GM13977 (cell line): ENCODE data around the gene RPA1.

Experiments
- DNase-seq: peaks from one replicate; pipeline ENCODE4 v3.0.0; 2012; ENCODE audit warnings: low spot score
- CTCF ChIP-seq: IDR thresholded peaks from 2 replicates; pipeline ENCODE4 v1.5.1; 2012; ENCODE audit warnings: mild to moderate bottlenecking, control low read depth; ENCODE audit not compliant: insufficient read depth; ENCODE audit errors: extremely low read depth, missing control alignments
- in situ Hi-C: fragments of 300-500 bp; cut with MboI; formaldehyde crosslinking; loops from one replicate; pipeline ENCODE4 v1.12.0; 2022; ENCODE audit warnings: low sequenced_read_pairs, low pct_unique_long_range_greater_than_20kb, mixed read lengths, inconsistent platforms; ENCODE audit not compliant: unreplicated experiment

Gene RPA1

GRCh38 chr17:1942066-1942365, 112.2 kb downstream of the RPA1 start:
- no peak for TF ChIP-seq CTCF
- DNase-seq: peak; percentile 60
- in situ Hi-C loops: no loop called here

GRCh38 chr17:1942666-1943435, 113.0 kb downstream of the RPA1 start:
- in situ Hi-C loops: no loop called here
- DNase-seq: no peak
- TF ChIP-seq CTCF: no peak

GRCh38 chr17:1943436-1943831, 113.6 kb downstream of the RPA1 start:
- no peak for TF ChIP-seq CTCF
- in situ Hi-C loops: no loop called here
- DNase-seq: no peak

- no peak for DNase-seq
- in situ Hi-C loops: no loop called here
- TF ChIP-seq CTCF: no peak
Observed at GRCh38 chr17:1945621-1946020, 115.8 kb downstream of the RPA1 start.

- in situ Hi-C loops: no loop called here
- TF ChIP-seq CTCF: no peak
- no peak for DNase-seq
Observed at GRCh38 chr17:1946021-1946932, 116.5 kb downstream of the RPA1 start.

GRCh38 chr17:1947229-1947742, 117.5 kb downstream of the RPA1 start:
- no peak for TF ChIP-seq CTCF
- in situ Hi-C loops: no loop called here
- no peak for DNase-seq
